HepG2 (cell line): ENCODE results near the gene HSD17B8. TPM values are rescaled to one million over a fixed set of nuclear protein-coding genes. Genes with fewer than 3 reads are reported as not detected.

Source experiments
- FOXJ3 ChIP-seq: sonication (generic); formaldehyde crosslinking; IDR thresholded peaks from 2 replicates; pipeline ENCODE4 v1.4.0; 2020; ENCODE audit warnings: missing genetic modification reagents, mild to moderate bottlenecking, borderline replicate concordance
- HMG20B ChIP-seq: conservative IDR thresholded peaks from 2 replicates; pipeline ENCODE4 v1.6.1; 2016; ENCODE audit warnings: missing genetic modification reagents, missing compliant biosample characterization
- NCOA1 ChIP-seq: sonication (generic); formaldehyde crosslinking; IDR thresholded peaks from 2 replicates; pipeline ENCODE4 v1.9.0; 2021; ENCODE audit warnings: missing genetic modification reagents
- NFYB ChIP-seq: sonication (generic); formaldehyde crosslinking; IDR thresholded peaks from 2 replicates; pipeline ENCODE4 v1.4.0; 2020; ENCODE audit warnings: missing genetic modification reagents
- NPAS2 ChIP-seq: sonication (generic); formaldehyde crosslinking; IDR thresholded peaks from 2 replicates; pipeline ENCODE4 v1.8.0; 2022; ENCODE audit warnings: mild to moderate bottlenecking, missing genetic modification reagents, borderline replicate concordance
- PHF21A ChIP-seq: sonication (generic); formaldehyde crosslinking; IDR thresholded peaks from 2 replicates; pipeline ENCODE4 v1.5.0; 2020; ENCODE audit warnings: mild to moderate bottlenecking, missing genetic modification reagents
- RBFOX2 ChIP-seq: fragments of 200-400 bp; formaldehyde crosslinking; IDR thresholded peaks from 2 replicates; pipeline ENCODE4 v1.6.1; 2017; ENCODE audit warnings: low read depth, mild to moderate bottlenecking, low read length
- SRY ChIP-seq: sonication (generic); formaldehyde crosslinking; IDR thresholded peaks from 2 replicates; pipeline ENCODE4 v1.8.0; 2022; ENCODE audit warnings: mild to moderate bottlenecking, missing genetic modification reagents
- TMF1 ChIP-seq: sonication (generic); formaldehyde crosslinking; IDR thresholded peaks from 2 replicates; pipeline ENCODE4 v1.8.1; 2022; ENCODE audit warnings: low read depth, missing genetic modification reagents
- ZFYVE20 ChIP-seq: sonication (generic); formaldehyde crosslinking; IDR thresholded peaks from 2 replicates; pipeline ENCODE4 v1.8.0; 2023; ENCODE audit warnings: low read depth, mild to moderate bottlenecking, moderate library complexity, missing genetic modification reagents, borderline replicate concordance
- ZNF256 ChIP-seq: sonication (generic); formaldehyde crosslinking; conservative IDR thresholded peaks from 2 replicates; pipeline ENCODE4 v1.4.0; 2020; ENCODE audit warnings: missing genetic modification reagents
- ZNF605 ChIP-seq: sonication (generic); formaldehyde crosslinking; IDR thresholded peaks from 2 replicates; pipeline ENCODE4 v1.8.0; 2022; ENCODE audit warnings: mild to moderate bottlenecking, missing genetic modification reagents
- ZNF724P ChIP-seq: sonication (generic); formaldehyde crosslinking; IDR thresholded peaks from 2 replicates; pipeline ENCODE4 v1.8.0; 2022; ENCODE audit warnings: missing genetic modification reagents, borderline replicate concordance
- ZNF737 ChIP-seq: sonication (generic); formaldehyde crosslinking; IDR thresholded peaks from 2 replicates; pipeline ENCODE4 v1.5.0; 2020; ENCODE audit warnings: missing genetic modification reagents, mild to moderate bottlenecking, borderline replicate concordance
- polyA plus RNA-seq, 8 experiments: library from polyadenylated mRNA; depleted of rRNA in 3 of 8; stranded (reverse) in 7 of 8; unstranded in 1 of 8; fragments of >200 nt; fragmentation: Illumina TruSeq in 4 of 8; extraction: Trizol in 4 of 8; gene quantifications; 2 replicates each; pipeline versions ENCODE4 v1.2.1 to v1.2.3, GENCODE V29; 2011 to 2016; ENCODE audit warnings: low read depth in 4 of 8, missing spikeins in 1 of 8, mixed read lengths in 1 of 8; ENCODE audit not compliant: insufficient read depth in 1 of 8
- total RNA-seq, 5 experiments: library from RNA; depleted of rRNA; stranded (reverse); fragments of >200 nt; fragmentation: Illumina TruSeq; extraction: Trizol; gene quantifications; 2 replicates each; pipeline ENCODE4 v1.2.3, GENCODE V29; 2016; ENCODE audit warnings: low read depth in 1 of 5
- TF ChIP-seq, protein P1 (sequence below): sonication (generic); formaldehyde crosslinking; IDR thresholded peaks from 2 replicates; pipeline ENCODE4 v1.4.0; 2020; ENCODE audit warnings: missing genetic modification reagents
- TF ChIP-seq, protein P2 (sequence below): sonication (generic); formaldehyde crosslinking; IDR thresholded peaks from 2 replicates; pipeline ENCODE4 v1.4.0; 2020; ENCODE audit warnings: mild to moderate bottlenecking, low read depth, missing genetic modification reagents
- TF ChIP-seq, protein P3 (sequence below): IDR thresholded peaks from 2 replicates; pipeline ENCODE4 v1.6.1; 2016
- TF ChIP-seq, protein P4 (sequence below): sonication (generic); formaldehyde crosslinking; IDR thresholded peaks from 2 replicates; pipeline ENCODE4 v1.8.0; 2023; ENCODE audit warnings: mild to moderate bottlenecking, missing genetic modification reagents

The HSD17B8 gene
- total and polyA plus RNA-seq, 2 of the 13 experiments (the other 11 are each of a cell fraction or from before 2014, with no cell fraction given): 12.6 to 20.1 TPM

GRCh38 chr6:33204415-33205190, at the start of gene HSD17B8 (continued):
- TF ChIP-seq SRY (no peak; the same call in 1 of the 2 replicates), FOXJ3 (CRISPR knock-in tag) (peak; percentile 62; the same call in 1 of the 2 replicates), ZNF724P (CRISPR knock-in tag) (peak; percentile 69; the same call in 1 of the 2 replicates), NCOA1 (0 out of 2 replicates have a peak, but pooled peaks have one; percentile 59), NPAS2 (no peak), HMG20B (CRISPR knock-in tag) (peak; percentile 61; the same call in 1 of the 2 replicates), NFYB (peak; percentile 93), ZNF737 (peak; percentile 33; the same call in 1 of the 2 replicates), TMF1 (CRISPR knock-in tag) (peak; percentile 61; the same call in 1 of the 2 replicates), RBFOX2 (peak; percentile 98), PHF21A (CRISPR knock-in tag) (peak; percentile 37; the same call in 1 of the 2 replicates), ZNF605 (CRISPR knock-in tag) (peak; percentile 60; the same call in 1 of the 2 replicates), ZFYVE20 (CRISPR knock-in tag) (peak; percentile 73; the same call in 1 of the 2 replicates), ZNF256 (CRISPR knock-in tag) (peak; percentile 75; the same call in 1 of the 2 replicates)
- TF ChIP-seq, protein P1, sequence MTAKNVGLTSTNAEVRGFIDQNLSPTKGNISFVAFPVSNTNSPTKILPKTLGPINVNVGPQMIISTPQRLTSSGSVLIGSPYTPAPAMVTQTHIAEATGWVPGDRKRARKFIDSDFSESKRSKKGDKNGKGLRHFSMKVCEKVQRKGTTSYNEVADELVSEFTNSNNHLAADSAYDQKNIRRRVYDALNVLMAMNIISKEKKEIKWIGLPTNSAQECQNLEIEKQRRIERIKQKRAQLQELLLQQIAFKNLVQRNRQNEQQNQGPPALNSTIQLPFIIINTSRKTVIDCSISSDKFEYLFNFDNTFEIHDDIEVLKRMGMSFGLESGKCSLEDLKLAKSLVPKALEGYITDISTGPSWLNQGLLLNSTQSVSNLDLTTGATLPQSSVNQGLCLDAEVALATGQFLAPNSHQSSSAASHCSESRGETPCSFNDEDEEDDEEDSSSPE: peak; percentile 54
- TF ChIP-seq, protein P2, sequence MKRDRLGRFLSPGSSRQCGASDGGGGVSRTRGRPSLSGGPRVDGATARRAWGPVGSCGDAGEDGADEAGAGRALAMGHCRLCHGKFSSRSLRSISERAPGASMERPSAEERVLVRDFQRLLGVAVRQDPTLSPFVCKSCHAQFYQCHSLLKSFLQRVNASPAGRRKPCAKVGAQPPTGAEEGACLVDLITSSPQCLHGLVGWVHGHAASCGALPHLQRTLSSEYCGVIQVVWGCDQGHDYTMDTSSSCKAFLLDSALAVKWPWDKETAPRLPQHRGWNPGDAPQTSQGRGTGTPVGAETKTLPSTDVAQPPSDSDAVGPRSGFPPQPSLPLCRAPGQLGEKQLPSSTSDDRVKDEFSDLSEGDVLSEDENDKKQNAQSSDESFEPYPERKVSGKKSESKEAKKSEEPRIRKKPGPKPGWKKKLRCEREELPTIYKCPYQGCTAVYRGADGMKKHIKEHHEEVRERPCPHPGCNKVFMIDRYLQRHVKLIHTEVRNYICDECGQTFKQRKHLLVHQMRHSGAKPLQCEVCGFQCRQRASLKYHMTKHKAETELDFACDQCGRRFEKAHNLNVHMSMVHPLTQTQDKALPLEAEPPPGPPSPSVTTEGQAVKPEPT (CRISPR knock-in tag): peak; percentile 28; the same call in 1 of the 2 replicates
- TF ChIP-seq, protein P3, sequence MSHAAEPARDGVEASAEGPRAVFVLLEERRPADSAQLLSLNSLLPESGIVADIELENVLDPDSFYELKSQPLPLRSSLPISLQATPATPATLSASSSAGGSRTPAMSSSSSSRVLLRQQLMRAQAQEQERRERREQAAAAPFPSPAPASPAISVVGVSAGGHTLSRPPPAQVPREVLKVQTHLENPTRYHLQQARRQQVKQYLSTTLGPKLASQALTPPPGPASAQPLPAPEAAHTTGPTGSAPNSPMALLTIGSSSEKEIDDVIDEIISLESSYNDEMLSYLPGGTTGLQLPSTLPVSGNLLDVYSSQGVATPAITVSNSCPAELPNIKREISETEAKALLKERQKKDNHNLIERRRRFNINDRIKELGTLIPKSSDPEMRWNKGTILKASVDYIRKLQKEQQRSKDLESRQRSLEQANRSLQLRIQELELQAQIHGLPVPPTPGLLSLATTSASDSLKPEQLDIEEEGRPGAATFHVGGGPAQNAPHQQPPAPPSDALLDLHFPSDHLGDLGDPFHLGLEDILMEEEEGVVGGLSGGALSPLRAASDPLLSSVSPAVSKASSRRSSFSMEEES (CRISPR knock-in tag): no peak
- TF ChIP-seq, protein P4, sequence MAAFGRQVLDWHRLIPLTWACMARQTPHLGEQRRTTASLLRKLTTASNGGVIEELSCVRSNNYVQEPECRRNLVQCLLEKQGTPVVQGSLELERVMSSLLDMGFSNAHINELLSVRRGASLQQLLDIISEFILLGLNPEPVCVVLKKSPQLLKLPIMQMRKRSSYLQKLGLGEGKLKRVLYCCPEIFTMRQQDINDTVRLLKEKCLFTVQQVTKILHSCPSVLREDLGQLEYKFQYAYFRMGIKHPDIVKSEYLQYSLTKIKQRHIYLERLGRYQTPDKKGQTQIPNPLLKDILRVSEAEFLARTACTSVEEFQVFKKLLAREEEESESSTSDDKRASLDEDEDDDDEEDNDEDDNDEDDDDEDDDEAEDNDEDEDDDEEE (CRISPR knock-in tag): peak; percentile 86; the same call in 1 of the 2 replicates
